Tibial nerve (tissue), 4 donors: Measurements from ENCODE around the gene ANKRD28.

ENCODE experiments used
- EP300 ChIP-seq, 2 donors: sonication (generic); formaldehyde crosslinking; IDR thresholded peaks; one replicate each; pipeline ENCODE4 v1.6.1; 2017; ENCODE audit warnings: antibody characterized with exemption in 2 of 2, mild to moderate bottlenecking in 1 of 2
- POLR2A ChIP-seq, 2 donors: fragments of 450-650 bp; IDR thresholded peaks; one replicate each; pipeline ENCODE4 v1.6.1; 2017; ENCODE audit warnings: antibody characterized with exemption in 2 of 2, mild to moderate bottlenecking in 2 of 2, moderate library complexity in 2 of 2
- TF ChIP-seq, protein P1 (sequence below), 5 experiments: fragments of 200-600 bp in 3 of 5; fragments of 450-650 bp in 2 of 5; sonication (generic) in 3 of 5; IDR thresholded peaks; one replicate each; pipeline ENCODE4 v1.5.1; 2016 to 2019; ENCODE audit warnings: antibody characterized with exemption in 5 of 5, mild to moderate bottlenecking in 3 of 5, moderate library complexity in 2 of 5

GRCh38 chr3:15758295-15758694 is 39.5 kb downstream of the ANKRD28 start:
- no peak for TF ChIP-seq EP300 (IDR thresholded peaks at IDR 0.05)
- TF ChIP-seq, protein P1, sequence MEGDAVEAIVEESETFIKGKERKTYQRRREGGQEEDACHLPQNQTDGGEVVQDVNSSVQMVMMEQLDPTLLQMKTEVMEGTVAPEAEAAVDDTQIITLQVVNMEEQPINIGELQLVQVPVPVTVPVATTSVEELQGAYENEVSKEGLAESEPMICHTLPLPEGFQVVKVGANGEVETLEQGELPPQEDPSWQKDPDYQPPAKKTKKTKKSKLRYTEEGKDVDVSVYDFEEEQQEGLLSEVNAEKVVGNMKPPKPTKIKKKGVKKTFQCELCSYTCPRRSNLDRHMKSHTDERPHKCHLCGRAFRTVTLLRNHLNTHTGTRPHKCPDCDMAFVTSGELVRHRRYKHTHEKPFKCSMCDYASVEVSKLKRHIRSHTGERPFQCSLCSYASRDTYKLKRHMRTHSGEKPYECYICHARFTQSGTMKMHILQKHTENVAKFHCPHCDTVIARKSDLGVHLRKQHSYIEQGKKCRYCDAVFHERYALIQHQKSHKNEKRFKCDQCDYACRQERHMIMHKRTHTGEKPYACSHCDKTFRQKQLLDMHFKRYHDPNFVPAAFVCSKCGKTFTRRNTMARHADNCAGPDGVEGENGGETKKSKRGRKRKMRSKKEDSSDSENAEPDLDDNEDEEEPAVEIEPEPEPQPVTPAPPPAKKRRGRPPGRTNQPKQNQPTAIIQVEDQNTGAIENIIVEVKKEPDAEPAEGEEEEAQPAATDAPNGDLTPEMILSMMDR (IDR thresholded peaks at IDR 0.05) = no peak
- TF ChIP-seq POLR2A (IDR thresholded peaks at IDR 0.05) = no peak
